HCT116 (cell line): ENCODE measurements around the gene OR51E2. TPM values are rescaled to one million over a fixed set of nuclear protein-coding genes. Genes with fewer than 3 reads are reported as not detected.

Experiments
- ATAC-seq: fragments of 200-7000 bp; cut with Tn5 transposase; 2 replicates; pipeline ENCODE4 v1.9.1; 2020; ENCODE audit warnings: mild to moderate bottlenecking, moderate library complexity
- BruUV-seq: library from RNA; stranded (reverse); fragments of 400-500 nt; replicated peaks from 2 replicates; lab custom pipeline; 2021; lab: Mats Ljungman, UMichigan
- CTCF ChIA-PET: fragments of 300-600 bp; sonication (Branson Sonifier 250); formaldehyde crosslinking; loops from one replicate; lab custom pipeline; 2021; ENCODE audit warnings: antibody characterized with exemption; lab: Charles Lee
- POLR2A ChIA-PET: fragments of 300-600, 350-600 bp; sonication (Branson Sonifier 250); formaldehyde crosslinking; loops from one replicate; lab custom pipeline; 2021; ENCODE audit warnings: antibody characterized with exemption; lab: Charles Lee
- RAD21 ChIA-PET, 2 experiments: fragments of 300-600 bp; sonication (Branson Sonifier 250); formaldehyde crosslinking; loops; one replicate each; lab custom pipeline; 2023; ENCODE audit warnings: low total read pairs in 2 of 2; ENCODE audit not compliant: uncharacterized antibody in 2 of 2, unreplicated experiment in 2 of 2, low non-redundant PET in 1 of 2; lab: Charles Lee
- DNase-seq: peaks from one replicate; pipeline ENCODE4 v3.0.0-alpha.2; 2010; ENCODE audit warnings: low read depth, low spot score
- H2AFZ ChIP-seq: fragments of 200-600 bp; shearing (Covaris generic), sonication (generic); 2 replicates; pipeline ENCODE4 v1.6.1; 2017; ENCODE audit warnings: low read depth, mixed run types, mixed read lengths, antibody characterized with exemption, low read length; ENCODE audit not compliant: poor library complexity, severe bottlenecking
- H3K27ac ChIP-seq: 2 replicates; pipeline ENCODE4 v1.5.1; 2012; ENCODE audit warnings: low read depth, low read length
- H3K27me3 ChIP-seq: fragments of 200-600 bp; sonication (generic); 2 replicates; pipeline ENCODE4 v1.6.1; 2016; ENCODE audit warnings: mixed run types, low read length, mixed read lengths; ENCODE audit not compliant: insufficient read depth
- H3K36me3 ChIP-seq, 2 experiments: fragments of 200-500 bp in 1 of 2; fragments of 200-600 bp in 1 of 2; sonication (Bioruptor generic) in 1 of 2; sonication (generic) in 1 of 2; 2 replicates each; pipeline versions ENCODE4 v1.5.1 to v1.6.1; 2014 to 2016; ENCODE audit warnings: low read length in 2 of 2, inconsistent platforms in 1 of 2, mixed read lengths in 1 of 2, mixed run types in 1 of 2; ENCODE audit not compliant: insufficient read depth in 2 of 2, control insufficient read depth in 1 of 2
- H3K4me1 ChIP-seq, 2 experiments: fragments of 200-600 bp in 1 of 2; sonication (generic) in 1 of 2; 2 replicates each; pipeline versions ENCODE4 v1.5.1 to v1.6.1; 2012 to 2017; ENCODE audit warnings: low read length in 2 of 2, inconsistent platforms in 1 of 2, mild to moderate bottlenecking in 1 of 2, mixed read lengths in 1 of 2, mixed run types in 1 of 2, moderate library complexity in 1 of 2; ENCODE audit not compliant: insufficient read depth in 2 of 2, control insufficient read depth in 1 of 2
- H3K4me2 ChIP-seq: fragments of 200-600 bp; sonication (generic); 2 replicates; pipeline ENCODE4 v1.6.1; 2017; ENCODE audit warnings: mixed run types, low read length, mixed read lengths
- H3K4me3 ChIP-seq, 2 experiments: fragments of 200-600 bp in 1 of 2; sonication (generic) in 1 of 2; replicated peaks in 1 of 2; 2 replicates each; pipeline ENCODE4 v1.5.1; 2011 to 2016; ENCODE audit warnings: low read length in 2 of 2, control low read depth in 1 of 2, low read depth in 1 of 2, mild to moderate bottlenecking in 1 of 2, mixed read lengths in 1 of 2, mixed run types in 1 of 2
- H3K79me2 ChIP-seq: fragments of 200-600 bp; sonication (generic); 2 replicates; pipeline ENCODE4 v1.6.1; 2017; ENCODE audit warnings: mild to moderate bottlenecking, mixed run types, low read length, moderate library complexity, mixed read lengths; ENCODE audit not compliant: insufficient read depth
- H3K9ac ChIP-seq: fragments of 200-600 bp; sonication (generic); 2 replicates; pipeline ENCODE4 v1.6.1; 2016; ENCODE audit warnings: low read length, mixed read lengths
- H3K9me2 ChIP-seq: fragments of 200-600 bp; sonication (generic), shearing (Covaris generic); 2 replicates; pipeline ENCODE4 v1.6.1; 2017; ENCODE audit warnings: mixed run types, mild to moderate bottlenecking, moderate library complexity; ENCODE audit not compliant: insufficient read depth
- H3K9me3 ChIP-seq, 2 experiments: fragments of 200-500 bp in 1 of 2; fragments of 200-600 bp in 1 of 2; sonication (Bioruptor generic) in 1 of 2; sonication (generic) in 1 of 2; 2 replicates each; pipeline ENCODE4 v1.6.1; 2014 to 2017; ENCODE audit warnings: low read length in 2 of 2, mixed read lengths in 2 of 2, inconsistent platforms in 1 of 2, low read depth in 1 of 2, mild to moderate bottlenecking in 1 of 2, mixed run types in 1 of 2, moderate library complexity in 1 of 2; ENCODE audit not compliant: control insufficient read depth in 1 of 2, insufficient read depth in 1 of 2
- H4K20me1 ChIP-seq: fragments of 200-600 bp; sonication (generic), shearing (Covaris generic); 2 replicates; pipeline ENCODE4 v1.6.1; 2017; ENCODE audit warnings: mixed run types, mild to moderate bottlenecking, moderate library complexity; ENCODE audit not compliant: insufficient read depth
- ATF3 ChIP-seq: IDR thresholded peaks from 2 replicates; pipeline ENCODE4 v1.6.1; 2012
- CBX3 ChIP-seq: IDR thresholded peaks from 2 replicates; pipeline ENCODE4 v1.6.1; 2012; ENCODE audit warnings: low read depth
- CEBPB ChIP-seq: IDR thresholded peaks from 2 replicates; pipeline ENCODE4 v1.6.1; 2012; ENCODE audit warnings: low read depth
- EGR1 ChIP-seq: IDR thresholded peaks from 2 replicates; pipeline ENCODE4 v1.6.1; 2012; ENCODE audit warnings: low read depth
- ELF1 ChIP-seq: IDR thresholded peaks from 2 replicates; pipeline ENCODE4 v1.6.1; 2012; ENCODE audit warnings: low read depth, borderline replicate concordance
- EZH2 ChIP-seq: fragments of 200-600 bp; sonication (generic); IDR thresholded peaks from 2 replicates; pipeline ENCODE4 v1.6.1; 2017; ENCODE audit warnings: antibody characterized with exemption, mixed run types
- FOSL1 ChIP-seq: IDR thresholded peaks from 2 replicates; pipeline ENCODE4 v1.6.1; 2012; ENCODE audit warnings: low read depth
- JUND ChIP-seq: IDR thresholded peaks from 2 replicates; pipeline ENCODE4 v1.6.1; 2012
- MAX ChIP-seq: IDR thresholded peaks from 2 replicates; pipeline ENCODE4 v1.6.1; 2012
- POLR2A ChIP-seq: IDR thresholded peaks from 2 replicates; pipeline ENCODE4 v1.7.0; 2011; ENCODE audit warnings: borderline replicate concordance; ENCODE audit not compliant: insufficient read depth, insufficient read length; ENCODE audit errors: extremely low read depth
- POLR2AphosphoS5 ChIP-seq: IDR thresholded peaks from 2 replicates; pipeline ENCODE4 v1.6.1; 2011; ENCODE audit warnings: mild to moderate bottlenecking, low read depth, low read length, moderate library complexity
- RAD21 ChIP-seq: IDR thresholded peaks from 2 replicates; pipeline ENCODE4 v1.6.1; 2012; ENCODE audit warnings: low read depth, mild to moderate bottlenecking
- SIN3A ChIP-seq: IDR thresholded peaks from 2 replicates; pipeline ENCODE4 v1.6.1; 2012; ENCODE audit warnings: low read depth
- SP1 ChIP-seq: IDR thresholded peaks from 2 replicates; pipeline ENCODE4 v1.6.1; 2012; ENCODE audit warnings: low read depth
- SRF ChIP-seq: IDR thresholded peaks from 2 replicates; pipeline ENCODE4 v1.6.1; 2012; ENCODE audit warnings: low read depth
- YY1 ChIP-seq: IDR thresholded peaks from 2 replicates; pipeline ENCODE4 v1.6.1; 2011; ENCODE audit warnings: low read length, low read depth, moderate library complexity, mild to moderate bottlenecking; ENCODE audit not compliant: insufficient replicate concordance; ENCODE audit errors: extremely low read depth
- ZBTB33 ChIP-seq: IDR thresholded peaks from 2 replicates; pipeline ENCODE4 v1.6.1; 2011; ENCODE audit warnings: mild to moderate bottlenecking, low read length, moderate library complexity; ENCODE audit not compliant: insufficient replicate concordance; ENCODE audit errors: extremely low read depth
- intact Hi-C: fragments of 100-400 bp; cut with micrococcal nuclease; formaldehyde crosslinking; loops from 2 replicates; pipeline ENCODE4 v1.10.0; 2022
- total RNA-seq: library from RNA; stranded (reverse); gene quantifications from one replicate; pipeline ENCODE4 v1.2.1, GENCODE V29; 2021; ENCODE audit not compliant: unreplicated experiment

The OR51E2 gene
- total RNA-seq, 1 experiment from 2014 or later: not detected

GRCh38 chr11:4647766-4648165 lies 49.9 kb downstream of the OR51E2 start:
- ATAC-seq: no peak
- ChIA-PET POLR2A (no interaction called here), RAD21 (no interaction called here), CTCF (no interaction called here)
- Histone ChIP-seq H3K9me2 (no peaks in the 10 kb centered on the region), H3K4me2 (no peak overlapping the region), H3K36me3 (no peaks in the 10 kb centered on the region), H4K20me1 (no peaks in the 10 kb centered on the region), H3K79me2 (no peaks in the 10 kb centered on the region), H3K9ac (no peak overlapping the region), H3K27me3 (peaks cover 60% of the 10 kb centered on the region), H3K27ac (no peak overlapping the region), H3K9me3 (no peaks in the 10 kb centered on the region), H2AFZ (no peak overlapping the region), H3K4me3 (no peak overlapping the region), H3K4me1 (no peaks in the 10 kb centered on the region)
- BruUV-seq: no TSS peak
- intact Hi-C loops: no loop called here
- DNase-seq: no peak
- TF ChIP-seq SP1 (no peak), SIN3A (no peak), JUND (no peak), ATF3 (no peak), ZBTB33 (no peak), EGR1 (no peak), POLR2A (no peak), YY1 (no peak), POLR2AphosphoS5 (no peak), SRF (no peak), MAX (no peak), CEBPB (no peak), FOSL1 (no peak), CBX3 (no peak), ELF1 (no peak), RAD21 (no peak), EZH2 (no peak)
